A549 (cell line): ENCODE data around the gene DEXI. TPM values are rescaled to one million over a fixed set of nuclear protein-coding genes. Genes with fewer than 3 reads are reported as not detected.
"Not testable (repeated sequence)": the region's sequence is repeated elsewhere in the genome, so short reads cannot be mapped to it uniquely, and the experiment has no call there.

Experiments
- ATAC-seq, 2 experiments: fragments of 200-7000 bp in 1 of 2; fragments of >200 bp in 1 of 2; cut with Nextera tagmentation in 1 of 2; cut with Tn5 transposase in 1 of 2; 3 replicates each; pipeline versions ENCODE4 v1.8.0 to v1.9.1; 2018 to 2020; ENCODE audit warnings: mild to moderate bottlenecking in 1 of 2, moderate library complexity in 1 of 2
- CTCF ChIA-PET: fragments of 300-600 bp; sonication (Branson Sonifier 250); formaldehyde crosslinking; extraction: SDS; loops from one replicate; lab custom pipeline; 2021; ENCODE audit warnings: antibody characterized with exemption, inconsistent platforms; lab: Yijun Ruan, JAX
- POLR2A ChIA-PET: fragments of 350-600 bp; formaldehyde crosslinking; extraction: SDS; loops from one replicate; lab custom pipeline; 2021; ENCODE audit warnings: antibody characterized with exemption, inconsistent platforms; lab: Yijun Ruan, JAX
- DNase-seq, 2 experiments: peaks; one replicate each; pipeline versions ENCODE4 v3.0.0 to v3.0.0-alpha.2; 2011 to 2016; ENCODE audit warnings: low read depth in 1 of 2, low spot score in 1 of 2
- FAIRE-seq: peaks from 2 replicates; lab custom pipeline; 2011; peaks lifted over from hg19 to GRCh38; lab: Jason Lieb, UNC
- H3K27ac ChIP-seq, 2 experiments: fragments of >200 bp; sonication (Bioruptor Twin); formaldehyde crosslinking; 3 replicates each; pipeline ENCODE4 v1.5.1; 2016 to 2017
- H3K4me1 ChIP-seq: fragments of >200 bp; sonication (Bioruptor Twin); formaldehyde crosslinking; 3 replicates; pipeline ENCODE4 v1.6.1; 2016
- H3K4me2 ChIP-seq: fragments of >200 bp; sonication (Bioruptor Twin); formaldehyde crosslinking; 3 replicates; pipeline ENCODE4 v1.6.1; 2016
- H3K4me3 ChIP-seq: fragments of >200 bp; sonication (Bioruptor Twin); formaldehyde crosslinking; 3 replicates; pipeline ENCODE4 v1.5.1; 2016
- H3K9me3 ChIP-seq: fragments of >200 bp; sonication (Bioruptor Twin); formaldehyde crosslinking; 3 replicates; pipeline ENCODE4 v1.6.1; 2016
- ATOH8 ChIP-seq: fragments of 250-450 bp; sonication (Bioruptor Pico); IDR thresholded peaks from 2 replicates; pipeline ENCODE4 v1.5.0; 2020; ENCODE audit warnings: low read depth, mild to moderate bottlenecking, moderate library complexity
- BHLHE40 ChIP-seq: IDR thresholded peaks from 2 replicates; pipeline ENCODE4 v1.6.1; 2012; ENCODE audit warnings: low read depth, low read length, inconsistent platforms
- CHD4 ChIP-seq: fragments of 200-600 bp; sonication (generic); IDR thresholded peaks from 2 replicates; pipeline ENCODE4 v1.6.1; 2016; ENCODE audit warnings: antibody characterized with exemption, mild to moderate bottlenecking, borderline replicate concordance
- HES2 ChIP-seq: fragments of >200 bp; sonication (Bioruptor Twin); formaldehyde crosslinking; IDR thresholded peaks from 2 replicates; pipeline ENCODE4 v1.6.1; 2016
- HEYL ChIP-seq: fragments of 250-450 bp; sonication (Bioruptor Pico); IDR thresholded peaks from 2 replicates; pipeline ENCODE4 v1.8.0; 2021; ENCODE audit warnings: mild to moderate bottlenecking, moderate library complexity
- HMGXB4 ChIP-seq: fragments of 250-450 bp; sonication (Bioruptor Pico); IDR thresholded peaks from 2 replicates; pipeline ENCODE4 v1.5.0; 2021; ENCODE audit warnings: mild to moderate bottlenecking, moderate library complexity, borderline replicate concordance
- KDM5A ChIP-seq: fragments of 200-600 bp; sonication (generic); IDR thresholded peaks from 2 replicates; pipeline ENCODE4 v1.6.1; 2016; ENCODE audit warnings: antibody characterized with exemption, mild to moderate bottlenecking
- MAFK ChIP-seq: fragments of 450-650 bp; IDR thresholded peaks from 2 replicates; pipeline ENCODE4 v1.6.1; 2014; ENCODE audit not compliant: partially characterized antibody
- MAX ChIP-seq: IDR thresholded peaks from 2 replicates; pipeline ENCODE4 v1.6.1; 2012
- MYC ChIP-seq: IDR thresholded peaks from 2 replicates; pipeline ENCODE4 v1.6.1; 2012; ENCODE audit warnings: mild to moderate bottlenecking, inconsistent platforms, low read length, improper control_type of control experiment, borderline replicate concordance
- NFE2L2 ChIP-seq: fragments of 150-350 bp; conservative IDR thresholded peaks from 2 replicates; pipeline ENCODE4 v1.6.1; 2014; ENCODE audit warnings: low read length
- NR3C1 ChIP-seq: fragments of >200 bp; sonication (Bioruptor Twin); formaldehyde crosslinking; IDR thresholded peaks from 3 replicates; pipeline ENCODE4 v1.6.1; 2017
- PBX3 ChIP-seq: IDR thresholded peaks from 2 replicates; pipeline ENCODE4 v1.6.1; 2012
- POLR2AphosphoS2 ChIP-seq: conservative IDR thresholded peaks from 2 replicates; pipeline ENCODE4 v1.6.1; 2012; ENCODE audit warnings: low read length, improper control_type of control experiment, inconsistent platforms
- RCOR1 ChIP-seq: fragments of 150-350 bp; IDR thresholded peaks from 2 replicates; pipeline ENCODE4 v1.6.1; 2014; ENCODE audit warnings: antibody characterized with exemption, low read length, low read depth
- SREBF2 ChIP-seq: fragments of 450-650 bp; IDR thresholded peaks from 2 replicates; pipeline ENCODE4 v1.6.1; 2014; ENCODE audit warnings: mild to moderate bottlenecking, moderate library complexity
- TFCP2L1 ChIP-seq: fragments of 250-450 bp; sonication (Bioruptor Pico); IDR thresholded peaks from 2 replicates; pipeline ENCODE4 v1.5.0; 2021; ENCODE audit warnings: mild to moderate bottlenecking
- TP53 ChIP-seq: fragments of 250-450 bp; sonication (Bioruptor Pico); IDR thresholded peaks from 2 replicates; pipeline ENCODE4 v1.5.0; 2021; ENCODE audit warnings: mild to moderate bottlenecking, moderate library complexity
- ZFP36 ChIP-seq: fragments of 450-650 bp; IDR thresholded peaks from 2 replicates; pipeline ENCODE4 v1.6.1; 2014; ENCODE audit warnings: borderline replicate concordance; ENCODE audit not compliant: partially characterized antibody
- WGBS: methylation state at CpG from one replicate; pipeline ENCODE4 v1.1.6; 2017; ENCODE audit errors: missing lambda C conversion rate; 5-methylcytosine and 5-hydroxymethylcytosine counted together
- polyA plus RNA-seq, 4 experiments: library from polyadenylated mRNA; depleted of rRNA in 3 of 4; stranded (reverse); fragments of >200 nt; fragmentation: RNase III in 1 of 4; extraction: RNeasy Plus Mini Kit Qiagen cat#74134 plus additional on column Dnase treatment in 1 of 4; gene quantifications; 2 replicates in 3 of 4; 3 replicates in 1 of 4; pipeline ENCODE4 v1.2.3, GENCODE V29; 2011 to 2017

DEXI gene
- polyA plus RNA-seq, 2 of the 4 experiments (the other 2 are of a cell fraction) = 22.0 to 34.0 TPM

- POLR2A ChIA-PET = no interaction called here
- FAIRE-seq (no peak), ATAC-seq (no peak), DNase-seq (no peak)
- no peaks in the 10 kb centered on the region for H3K4me1 ChIP-seq
- no peaks in the 10 kb centered on the region for H3K9me3 ChIP-seq
- H3K4me3 ChIP-seq = no peak overlapping the region
- H3K27ac ChIP-seq = no peak overlapping the region
- CTCF ChIA-PET = interaction anchor here (0.6 to 1.5 kb wide), 3 partner anchors 11 to 878 kb away, joined by 3 to 5 read pairs (median 3); no protein-coding TSS in a partner anchor
- no peak overlapping the region for H3K4me2 ChIP-seq
- TF ChIP-seq RCOR1 (no peak), POLR2AphosphoS2 (no peak), ZFP36 (peak; percentile 40), MAX (no peak)
- 81% methylated on average over 15 of the region's 15 CpGs for WGBS
Measured at GRCh38 chr16:10929853-10930754, 12.2 kb downstream of the DEXI start.

GRCh38 chr16:10929097-10929496 is 13.2 kb downstream of the DEXI start:
- H3K9me3 ChIP-seq, ATAC-seq, H3K4me1 ChIP-seq, H3K4me2 ChIP-seq, H3K4me3 ChIP-seq, FAIRE-seq, DNase-seq, POLR2A ChIA-PET, H3K27ac ChIP-seq: not testable (repeated sequence)
- CTCF ChIA-PET = interaction anchor here (1.4 kb wide), 1 partner anchor 10 kb away, joined by 5 read pairs; no protein-coding TSS in a partner anchor
- 90% methylated on average over 12 of the region's 12 CpGs for WGBS

- 93% methylated on average over 11 of the region's 11 CpGs for WGBS
- POLR2A ChIA-PET = no interaction called here
- TF ChIP-seq MAFK = peak; percentile 20
- TF ChIP-seq NFE2L2 = peak; percentile 37; the same call in 1 of the 2 replicates
- no peak for TF ChIP-seq BHLHE40
Measured at GRCh38 chr16:10927497-10928112, 14.7 kb downstream of the DEXI start.

GRCh38 chr16:10926867-10927266 is 15.4 kb downstream of the DEXI start:
- no peak overlapping the region for H3K4me2 ChIP-seq
- H3K4me1 ChIP-seq = no peaks in the 10 kb centered on the region
- H3K9me3 ChIP-seq = no peaks in the 10 kb centered on the region
- TF ChIP-seq TP53 (CRISPR knock-in tag) (no peak), ZFP36 (no peak), CHD4 (no peak), ATOH8 (CRISPR knock-in tag) (no peak), HES2 (no peak), KDM5A (no peak), MYC (no peak), HEYL (no peak), MAX (no peak), SREBF2 (no peak), MAFK (no peak), NR3C1 (no peak), TFCP2L1 (no peak), HMGXB4 (CRISPR knock-in tag) (no peak), PBX3 (no peak)
- TF ChIP-seq, all 56 proteins: peak for 0
- ATAC-seq (no peak), DNase-seq (no peak), FAIRE-seq (no peak)
- ChIA-PET POLR2A (interaction anchor here (1.0 kb wide), 1 partner anchor 15 kb away, joined by 3 read pairs; the partner anchor contains the start of gene DEXI), CTCF (interaction anchor here (0.8 to 1.7 kb wide), 5 partner anchors 8 to 670 kb away, joined by 3 to 5 read pairs (median 4); no protein-coding TSS in a partner anchor)
- WGBS = 86% methylated on average over 5 of the region's 5 CpGs
- Histone ChIP-seq H3K27ac (no peak overlapping the region), H3K4me3 (no peak overlapping the region)

More at GRCh38 chr16:10927497-10928112, 14.7 kb downstream of the DEXI start:
- Histone ChIP-seq H3K27ac (no peak overlapping the region), H3K4me3 (no peak overlapping the region), H3K4me2 (no peak overlapping the region), H3K4me1 (no peaks in the 10 kb centered on the region), H3K9me3 (no peaks in the 10 kb centered on the region)
- DNase-seq (no peak), FAIRE-seq (no peak), ATAC-seq (no peak)
- CTCF ChIA-PET = interaction anchor here (0.8 to 1.2 kb wide), 3 partner anchors 15 to 671 kb away, joined by 3 to 4 read pairs (median 3); no protein-coding TSS in a partner anchor
